ENCODE data around the gene PHACTR4. TPM values are rescaled to one million over a fixed set of nuclear protein-coding genes. Genes with fewer than 3 reads are reported as not detected.
"Not testable (repeated sequence)": the region's sequence is repeated elsewhere in the genome, so short reads cannot be mapped to it uniquely, and the experiment has no call there.

The PHACTR4 gene
- total RNA-seq, 1 donor from 2014 or later = 80.8 TPM

DNA sequence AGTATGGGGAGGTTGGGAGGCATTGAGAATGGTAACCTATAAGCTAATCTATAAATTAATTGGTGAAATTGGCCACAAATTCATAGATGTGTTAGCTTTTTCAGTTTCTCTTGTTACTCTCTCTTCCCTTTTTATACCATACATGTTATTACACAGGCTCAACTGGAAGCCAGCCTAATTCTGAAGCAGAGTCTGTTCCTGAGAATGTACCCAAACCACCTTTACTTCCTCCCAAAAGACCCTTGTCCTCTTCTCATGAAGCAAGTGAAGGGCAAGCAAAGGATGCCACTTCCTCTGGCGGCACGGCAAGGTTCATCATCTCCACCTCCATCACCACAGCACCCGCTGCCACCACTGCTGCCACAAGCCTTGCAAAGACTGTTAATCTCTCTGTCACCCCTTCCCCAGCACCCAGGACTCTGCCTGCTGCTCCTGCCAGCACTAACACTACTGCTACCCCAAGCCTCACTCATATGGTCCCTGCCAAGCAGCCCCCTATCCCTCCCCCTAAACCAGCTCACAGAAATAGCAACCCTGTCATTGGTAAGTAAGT, 96.8 kb downstream of the PHACTR4 start:
- Mint-ChIP-seq H3K4me3 (no peak overlapping the region), H3K27ac (ENCODE audit: unreplicated experiment) (no peak overlapping the region), H3K36me3 (ENCODE audit: low read depth) (peaks cover 6% of the 10 kb centered on the region), H3K27me3 (ENCODE audit: low read depth) (no peaks in the 10 kb centered on the region), H3K4me1 (no peaks in the 10 kb centered on the region), H3K9me3 (no peaks in the 10 kb centered on the region)
- no peak for DNase-seq (ENCODE audit: low read depth, low spot score)
- TF ChIP-seq CTCF (conservative IDR thresholded peaks at IDR 0.05) = no peak

- H3K27ac Mint-ChIP-seq (ENCODE audit: unreplicated experiment) = no peak overlapping the region
- H3K4me3 Mint-ChIP-seq = no peak overlapping the region
- H3K27me3 Mint-ChIP-seq (ENCODE audit: low read depth) = no peaks in the 10 kb centered on the region
- H3K9me3 Mint-ChIP-seq = no peaks in the 10 kb centered on the region
- no peak for TF ChIP-seq CTCF (conservative IDR thresholded peaks at IDR 0.05)
- peaks cover 17% of the 10 kb centered on the region for H3K36me3 Mint-ChIP-seq (ENCODE audit: low read depth)
- no peak for DNase-seq (ENCODE audit: low read depth, low spot score)
- no peaks in the 10 kb centered on the region for H3K4me1 Mint-ChIP-seq
Measured at GRCh38 chr1:28470146-28470545, 100.6 kb downstream of the PHACTR4 start.

- Mint-ChIP-seq H3K36me3 (ENCODE audit: low read depth) (peaks cover 14% of the 10 kb centered on the region), H3K27ac (ENCODE audit: unreplicated experiment) (peak overlapping the region; percentile 83)
- DNase-seq (ENCODE audit: low read depth, low spot score); H3K9me3 Mint-ChIP-seq; H3K27me3 Mint-ChIP-seq (ENCODE audit: low read depth); H3K4me1 Mint-ChIP-seq; H3K4me3 Mint-ChIP-seq: not testable (repeated sequence)
Measured at GRCh38 chr1:28479497-28479896, 110.0 kb downstream of the PHACTR4 start.

- DNase-seq (ENCODE audit: low read depth, low spot score) = no peak
- no peaks in the 10 kb centered on the region for H3K27me3 Mint-ChIP-seq (ENCODE audit: low read depth)
- H3K9me3 Mint-ChIP-seq = no peaks in the 10 kb centered on the region
- no peak overlapping the region for H3K27ac Mint-ChIP-seq (ENCODE audit: unreplicated experiment)
- H3K4me3 Mint-ChIP-seq = no peak overlapping the region
- TF ChIP-seq CTCF (conservative IDR thresholded peaks at IDR 0.05) = no peak
- no peaks in the 10 kb centered on the region for H3K4me1 Mint-ChIP-seq
- peaks cover 16% of the 10 kb centered on the region for H3K36me3 Mint-ChIP-seq (ENCODE audit: low read depth)
Measured at GRCh38 chr1:28480308-28480707, 110.8 kb downstream of the PHACTR4 start.

- TF ChIP-seq CTCF (conservative IDR thresholded peaks at IDR 0.05) = no peak
- H3K4me1 Mint-ChIP-seq = no peaks in the 10 kb centered on the region
- DNase-seq (ENCODE audit: low read depth, low spot score) = no peak
- no peaks in the 10 kb centered on the region for H3K9me3 Mint-ChIP-seq
- no peak overlapping the region for H3K27ac Mint-ChIP-seq (ENCODE audit: unreplicated experiment)
- H3K36me3 Mint-ChIP-seq (ENCODE audit: low read depth) = peaks cover 12% of the 10 kb centered on the region
- no peaks in the 10 kb centered on the region for H3K27me3 Mint-ChIP-seq (ENCODE audit: low read depth)
- no peak overlapping the region for H3K4me3 Mint-ChIP-seq
Measured at GRCh38 chr1:28482138-28482537, 112.6 kb downstream of the PHACTR4 start.

DNA sequence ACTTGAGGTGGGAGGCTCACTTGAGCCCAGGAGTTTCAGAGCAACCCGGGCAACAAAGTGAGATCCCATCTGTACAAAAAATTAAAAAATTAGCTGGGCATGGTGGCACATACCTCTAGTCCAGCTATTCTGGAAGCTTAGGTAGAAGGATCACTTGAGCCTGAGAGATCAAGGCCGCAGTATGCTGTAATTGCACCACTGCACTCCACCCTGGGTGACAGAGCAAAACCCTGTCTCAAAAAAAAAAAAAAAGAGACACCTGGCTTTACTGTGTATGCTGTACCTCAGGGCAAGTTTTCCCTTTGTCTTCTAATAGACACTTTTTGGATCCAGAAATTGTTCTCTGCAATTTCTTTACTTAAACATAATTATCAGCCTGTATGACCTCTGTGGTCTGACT, 113.2 kb downstream of the PHACTR4 start:
- Mint-ChIP-seq H3K4me1 (no peaks in the 10 kb centered on the region), H3K36me3 (ENCODE audit: low read depth) (peaks cover 11% of the 10 kb centered on the region), H3K9me3 (no peaks in the 10 kb centered on the region), H3K27ac (ENCODE audit: unreplicated experiment) (peak overlapping the region; percentile 35), H3K27me3 (ENCODE audit: low read depth) (no peaks in the 10 kb centered on the region), H3K4me3 (no peak overlapping the region)
- no peak for DNase-seq (ENCODE audit: low read depth, low spot score)
- TF ChIP-seq CTCF (conservative IDR thresholded peaks at IDR 0.05) = no peak

Data from neural crest cell (in vitro differentiated cells).